Left lung (tissue), 10 donors: Measurements from ENCODE around the gene LAMC1. TPM values are rescaled to one million over a fixed set of nuclear protein-coding genes. Genes with fewer than 3 reads are reported as not detected.

ENCODE experiments used
- ATAC-seq: fragments of 200-7000 bp; cut with Tn5 transposase; one replicate; pipeline ENCODE4 v1.9.1; 2020; ENCODE audit warnings: moderate library complexity
- DNase-seq, 4 donors: peaks; one replicate each; pipeline ENCODE4 v3.0.0-alpha.2; 2013 to 2020
- H3K27ac ChIP-seq, 2 donors: fragments of 200-600 bp; sonication (generic) in 1 of 2; one replicate each; pipeline versions ENCODE4 v1.5.0 to v1.8.0; 2020 to 2021
- H3K27me3 ChIP-seq, 2 donors: fragments of 200-600 bp; sonication (generic) in 1 of 2; one replicate each; pipeline versions ENCODE4 v1.5.0 to v1.8.0; 2020 to 2021
- H3K36me3 ChIP-seq, 2 donors: fragments of 200-600 bp; sonication (generic) in 1 of 2; one replicate each; pipeline versions ENCODE4 v1.5.0 to v1.8.0; 2020 to 2021
- H3K4me1 ChIP-seq, 2 donors: fragments of 200-600 bp; one replicate each; pipeline ENCODE4 v1.8.0; 2021
- H3K4me3 ChIP-seq, 2 donors: fragments of 200-600 bp; sonication (generic) in 1 of 2; one replicate each; pipeline versions ENCODE4 v1.5.0 to v1.8.0; 2020 to 2021; ENCODE audit warnings: mild to moderate bottlenecking in 1 of 2
- H3K9me3 ChIP-seq, 2 donors: fragments of 200-600 bp; sonication (generic) in 1 of 2; one replicate each; pipeline versions ENCODE4 v1.5.0 to v1.8.0; 2020 to 2021
- intact Hi-C, 2 donors: fragments of 100-400 bp; cut with DNase I; formaldehyde crosslinking; loops; one replicate each; pipeline versions ENCODE4 v1.11.2 to v1.14.2; 2022
- polyA plus RNA-seq, 6 donors: library from polyadenylated mRNA; unstranded; fragments of 120-200 nt; gene quantifications; one replicate each; pipeline ENCODE4 v1.2.1, GENCODE V29; 2013; ENCODE audit not compliant: insufficient read length in 6 of 6
- total RNA-seq, 2 donors: library from RNA; stranded (reverse); fragmentation: NEBNext Ultra II Directional; extraction: Animal tissue kit (Norgen Biotek cat#: 25700); gene quantifications; one replicate each; pipeline ENCODE4 v1.2.1, GENCODE V29; 2021
- TF ChIP-seq, protein P1 (sequence below), 2 donors: fragments of 200-600 bp; sonication (generic) in 1 of 2; IDR thresholded peaks; one replicate each; pipeline versions ENCODE4 v1.5.0 to v1.8.0; 2021; ENCODE audit warnings: antibody characterized with exemption in 2 of 2
- donor health status: DM: no; HTN: yes; CAD: no.
- donor health status: DM: no; HTN: no; CAD: no.

Gene LAMC1
- total and polyA plus RNA-seq, 8 donors, result 144 to 357 (median 321) TPM

- H3K27me3 ChIP-seq, result no peaks in the 10 kb centered on the region
- TF ChIP-seq, protein P1, sequence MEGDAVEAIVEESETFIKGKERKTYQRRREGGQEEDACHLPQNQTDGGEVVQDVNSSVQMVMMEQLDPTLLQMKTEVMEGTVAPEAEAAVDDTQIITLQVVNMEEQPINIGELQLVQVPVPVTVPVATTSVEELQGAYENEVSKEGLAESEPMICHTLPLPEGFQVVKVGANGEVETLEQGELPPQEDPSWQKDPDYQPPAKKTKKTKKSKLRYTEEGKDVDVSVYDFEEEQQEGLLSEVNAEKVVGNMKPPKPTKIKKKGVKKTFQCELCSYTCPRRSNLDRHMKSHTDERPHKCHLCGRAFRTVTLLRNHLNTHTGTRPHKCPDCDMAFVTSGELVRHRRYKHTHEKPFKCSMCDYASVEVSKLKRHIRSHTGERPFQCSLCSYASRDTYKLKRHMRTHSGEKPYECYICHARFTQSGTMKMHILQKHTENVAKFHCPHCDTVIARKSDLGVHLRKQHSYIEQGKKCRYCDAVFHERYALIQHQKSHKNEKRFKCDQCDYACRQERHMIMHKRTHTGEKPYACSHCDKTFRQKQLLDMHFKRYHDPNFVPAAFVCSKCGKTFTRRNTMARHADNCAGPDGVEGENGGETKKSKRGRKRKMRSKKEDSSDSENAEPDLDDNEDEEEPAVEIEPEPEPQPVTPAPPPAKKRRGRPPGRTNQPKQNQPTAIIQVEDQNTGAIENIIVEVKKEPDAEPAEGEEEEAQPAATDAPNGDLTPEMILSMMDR (IDR thresholded peaks at IDR 0.05), result no peak
- intact Hi-C loops, result no loop called here
- H3K9me3 ChIP-seq, result no peaks in the 10 kb centered on the region
- H3K4me1 ChIP-seq, result peaks cover 0 to 3% of the 10 kb centered on the region in 2 donors
- no peaks in the 10 kb centered on the region for H3K36me3 ChIP-seq
- no peak overlapping the region for H3K4me3 ChIP-seq
- no peak overlapping the region for H3K27ac ChIP-seq
- DNase-seq (peak in 1 of 4 donors; percentile 35), ATAC-seq (peak; percentile 70)
Measured at GRCh38 chr1:183002797-183003196, 20.4 kb upstream of the LAMC1 start.

- no peaks in the 10 kb centered on the region for H3K36me3 ChIP-seq
- ATAC-seq (peak; percentile 67), DNase-seq (peak in 2 of 4 donors; percentile 66 to 78)
- intact Hi-C loops, result no loop called here
- H3K27me3 ChIP-seq, result no peaks in the 10 kb centered on the region
- H3K4me3 ChIP-seq, result no peak overlapping the region
- no peak overlapping the region for H3K27ac ChIP-seq
- TF ChIP-seq, protein P1 (IDR thresholded peaks at IDR 0.05), result no peak
- no peaks in the 10 kb centered on the region for H3K9me3 ChIP-seq
- peaks cover 0 to 3% of the 10 kb centered on the region in 2 donors for H3K4me1 ChIP-seq
Measured at GRCh38 chr1:183003203-183003602, 20.0 kb upstream of the LAMC1 start.

DNA sequence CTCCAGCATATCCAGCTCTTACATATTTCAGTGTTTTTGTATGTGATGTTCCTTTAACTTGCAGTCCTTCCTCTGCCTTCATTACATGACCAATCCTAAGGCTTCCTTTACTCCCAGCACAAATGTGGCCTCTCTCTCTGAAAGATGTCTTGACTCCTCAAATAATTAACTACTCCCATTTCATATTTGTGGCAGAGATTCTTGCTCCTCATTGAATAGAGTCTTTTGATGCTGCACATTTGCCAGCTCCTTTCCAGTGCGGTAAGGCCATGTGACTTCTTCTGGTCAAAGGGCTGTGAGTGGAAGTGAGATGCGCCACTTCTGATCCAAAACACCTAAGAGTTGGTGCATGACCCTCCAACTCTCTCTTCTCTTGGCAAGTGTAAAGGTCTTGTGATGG is 19.1 kb upstream of the LAMC1 start:
- no peak overlapping the region for H3K27ac ChIP-seq

DNA sequence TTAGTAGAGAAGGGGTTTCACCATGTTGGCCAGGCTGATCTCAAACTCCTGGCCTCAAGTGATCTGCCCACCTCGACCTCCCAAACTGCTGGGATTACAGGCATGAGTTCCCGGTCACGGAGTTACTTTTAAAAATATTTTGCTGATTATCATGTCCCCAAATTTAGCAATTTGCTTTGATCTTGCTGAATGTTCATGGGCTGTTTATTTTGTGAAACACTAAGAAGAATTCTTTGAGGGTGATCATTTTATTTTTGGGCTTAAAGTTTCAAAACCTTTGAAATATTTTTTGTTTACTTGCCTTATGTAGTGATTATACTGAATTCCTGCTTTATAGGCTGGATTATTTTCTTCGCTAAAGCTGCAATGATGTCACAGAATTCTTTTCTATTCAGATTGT is 11.4 kb upstream of the LAMC1 start:
- Histone ChIP-seq H3K27ac (no peak overlapping the region), H3K36me3 (no peaks in the 10 kb centered on the region), H3K4me3 (no peak overlapping the region), H3K27me3 (no peaks in the 10 kb centered on the region), H3K9me3 (peaks cover 0 to 3% of the 10 kb centered on the region in 2 donors), H3K4me1 (no peaks in the 10 kb centered on the region)
- TF ChIP-seq, protein P1 (IDR thresholded peaks at IDR 0.05), result no peak
- no peak for DNase-seq
- ATAC-seq, result no peak
- intact Hi-C loops, result no loop called here

More for the DNA sequence above, 19.1 kb upstream of the LAMC1 start:
- no peak overlapping the region for H3K4me3 ChIP-seq
- DNase-seq (no peak), ATAC-seq (peak; percentile 22)
- peaks cover 0 to 3% of the 10 kb centered on the region in 2 donors for H3K4me1 ChIP-seq
- intact Hi-C loops, result no loop called here
- no peaks in the 10 kb centered on the region for H3K36me3 ChIP-seq
- H3K27me3 ChIP-seq, result no peaks in the 10 kb centered on the region
- H3K9me3 ChIP-seq, result no peaks in the 10 kb centered on the region
- TF ChIP-seq, protein P1 (IDR thresholded peaks at IDR 0.05), result no peak

GRCh38 chr1:183012301-183012994 is 10.8 kb upstream of the LAMC1 start:
- Histone ChIP-seq H3K27me3 (no peaks in the 10 kb centered on the region), H3K4me3 (no peak overlapping the region), H3K9me3 (peaks cover 0 to 3% of the 10 kb centered on the region in 2 donors), H3K4me1 (no peaks in the 10 kb centered on the region), H3K36me3 (no peaks in the 10 kb centered on the region), H3K27ac (no peak overlapping the region)
- intact Hi-C loops, result no loop called here
- ATAC-seq, result no peak
- TF ChIP-seq, protein P1 (IDR thresholded peaks at IDR 0.05), result no peak
- DNase-seq, result no peak
